ENCODE data around the gene PARM1. TPM values are rescaled to one million over a fixed set of nuclear protein-coding genes. Genes with fewer than 3 reads are reported as not detected.

PARM1 gene
- total and polyA plus RNA-seq, 2 of the 4 experiments (the other 2 are of a cell fraction) = 0.07 to 0.18 TPM

DNA sequence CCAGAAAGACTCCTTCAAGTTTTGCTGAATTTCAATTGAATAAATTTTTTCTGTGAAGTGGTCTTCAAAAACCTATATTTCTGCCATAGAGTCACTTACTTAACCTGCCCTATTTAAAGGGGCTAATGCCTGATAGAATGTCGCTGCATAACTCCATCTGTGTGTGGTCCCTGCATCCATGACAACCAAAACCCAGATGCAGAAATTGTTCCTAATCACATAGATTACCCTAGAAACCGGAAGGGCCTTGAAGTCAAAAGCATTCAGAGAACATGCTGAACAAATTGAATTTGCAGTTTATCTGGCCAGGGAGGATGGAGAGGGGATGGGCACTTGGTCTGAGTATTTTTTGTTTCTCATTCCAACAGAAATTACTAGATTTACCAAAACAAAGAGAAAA is 1.5 kb upstream of the PARM1 start:
- H3K9ac ChIP-seq (ENCODE audit: low read depth, low read length) = no peak overlapping the region
- TF ChIP-seq RFX5 (IDR thresholded peaks at IDR 0.05; ENCODE audit: low read depth, low read length) (no peak), BHLHE40 (IDR thresholded peaks at IDR 0.05; ENCODE audit: low read depth, low read length) (no peak), MXI1 (IDR thresholded peaks at IDR 0.05; ENCODE audit: borderline replicate concordance, low read depth, low read length) (no peak), RCOR1 (IDR thresholded peaks at IDR 0.05; ENCODE audit: insufficient replicate concordance, low read length) (no peak), ELK1 (IDR thresholded peaks at IDR 0.05; ENCODE audit: borderline replicate concordance, low read depth, low read length) (no peak), FOS (IDR thresholded peaks at IDR 0.05; ENCODE audit: low read depth, low read length) (no peak), CHD1 (IDR thresholded peaks at IDR 0.05; ENCODE audit: low read depth, low read length) (no peak), CEBPB (IDR thresholded peaks at IDR 0.05; ENCODE audit: low read depth, low read length) (no peak), POLR2A (IDR thresholded peaks at IDR 0.05; ENCODE audit: low read depth, low read length) (no peak), RAD21 (IDR thresholded peaks at IDR 0.05; ENCODE audit: low read length) (no peak), MAFK (IDR thresholded peaks at IDR 0.05; ENCODE audit: low read depth, low read length) (no peak), MAZ (IDR thresholded peaks at IDR 0.05; ENCODE audit: borderline replicate concordance, low read depth, low read length) (no peak), SMC3 (IDR thresholded peaks at IDR 0.05; ENCODE audit: low read depth, low read length) (no peak), NFE2L2 (IDR thresholded peaks at IDR 0.05; ENCODE audit: low read depth, low read length) (no peak)
- TF ChIP-seq, protein P1, sequence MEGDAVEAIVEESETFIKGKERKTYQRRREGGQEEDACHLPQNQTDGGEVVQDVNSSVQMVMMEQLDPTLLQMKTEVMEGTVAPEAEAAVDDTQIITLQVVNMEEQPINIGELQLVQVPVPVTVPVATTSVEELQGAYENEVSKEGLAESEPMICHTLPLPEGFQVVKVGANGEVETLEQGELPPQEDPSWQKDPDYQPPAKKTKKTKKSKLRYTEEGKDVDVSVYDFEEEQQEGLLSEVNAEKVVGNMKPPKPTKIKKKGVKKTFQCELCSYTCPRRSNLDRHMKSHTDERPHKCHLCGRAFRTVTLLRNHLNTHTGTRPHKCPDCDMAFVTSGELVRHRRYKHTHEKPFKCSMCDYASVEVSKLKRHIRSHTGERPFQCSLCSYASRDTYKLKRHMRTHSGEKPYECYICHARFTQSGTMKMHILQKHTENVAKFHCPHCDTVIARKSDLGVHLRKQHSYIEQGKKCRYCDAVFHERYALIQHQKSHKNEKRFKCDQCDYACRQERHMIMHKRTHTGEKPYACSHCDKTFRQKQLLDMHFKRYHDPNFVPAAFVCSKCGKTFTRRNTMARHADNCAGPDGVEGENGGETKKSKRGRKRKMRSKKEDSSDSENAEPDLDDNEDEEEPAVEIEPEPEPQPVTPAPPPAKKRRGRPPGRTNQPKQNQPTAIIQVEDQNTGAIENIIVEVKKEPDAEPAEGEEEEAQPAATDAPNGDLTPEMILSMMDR (conservative IDR thresholded peaks at IDR 0.05; ENCODE audit: low read depth, low read length) = no peak
- TF ChIP-seq, protein P2, sequence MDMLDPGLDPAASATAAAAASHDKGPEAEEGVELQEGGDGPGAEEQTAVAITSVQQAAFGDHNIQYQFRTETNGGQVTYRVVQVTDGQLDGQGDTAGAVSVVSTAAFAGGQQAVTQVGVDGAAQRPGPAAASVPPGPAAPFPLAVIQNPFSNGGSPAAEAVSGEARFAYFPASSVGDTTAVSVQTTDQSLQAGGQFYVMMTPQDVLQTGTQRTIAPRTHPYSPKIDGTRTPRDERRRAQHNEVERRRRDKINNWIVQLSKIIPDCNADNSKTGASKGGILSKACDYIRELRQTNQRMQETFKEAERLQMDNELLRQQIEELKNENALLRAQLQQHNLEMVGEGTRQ (IDR thresholded peaks at IDR 0.05; ENCODE audit: low read depth, low read length) = no peak
- H2AK9ac ChIP-seq (replicated peaks; ENCODE audit: low read depth, low read length, poor library complexity) = no peak overlapping the region
- H2BK5ac ChIP-seq (ENCODE audit: low read depth, low read length, poor library complexity, severe bottlenecking) = no peak overlapping the region
- no TSS peak for BruUV-seq (replicated peaks)
- H2AFZ ChIP-seq (replicated peaks; ENCODE audit: low read length, poor library complexity) = no peak overlapping the region
- no peaks in the 10 kb centered on the region for H3K79me1 ChIP-seq (ENCODE audit: low read depth in 1 of 2, low read length in 2 of 2)
- H4K5ac ChIP-seq (ENCODE audit: low read depth, low read length) = no peak overlapping the region
- H3K27ac ChIP-seq (ENCODE audit: insufficient read depth, low read length) = no peak overlapping the region
- H3K14ac ChIP-seq (replicated peaks; ENCODE audit: low read depth, low read length) = no peak overlapping the region
- H3K18ac ChIP-seq (ENCODE audit: low read depth, low read length) = no peak overlapping the region
- in situ Hi-C loops (cut with MboI; ENCODE audit: low sequenced_read_pairs) = no loop called here
- H3K23ac ChIP-seq (ENCODE audit: low read depth, low read length) = no peak overlapping the region
- ChIA-PET CTCF (no interaction called here), POLR2A (ENCODE audit: unreplicated experiment) (no interaction called here)
- no peak overlapping the region for H3K4me2 ChIP-seq (ENCODE audit: low read depth, low read length)
- no peaks in the 10 kb centered on the region; the same call in 1 of the 2 replicates for H4K20me1 ChIP-seq (ENCODE audit: insufficient read depth, low read length)
- no peak overlapping the region for H4K8ac ChIP-seq (ENCODE audit: low read depth in 2 of 2, low read length in 2 of 2)
- DNase-seq (no peak), ATAC-seq (ENCODE audit: low read depth) (no peak)
- no peak overlapping the region for H2BK120ac ChIP-seq (ENCODE audit: low read depth, low read length)
- no peak overlapping the region for H4K91ac ChIP-seq (ENCODE audit: insufficient read depth, low read depth, low read length)
- H3K4me3 ChIP-seq (ENCODE audit: insufficient read depth, low read depth, low read length) = no peak overlapping the region
- no peaks in the 10 kb centered on the region for H3K9me3 ChIP-seq (ENCODE audit: control insufficient read depth, insufficient read depth, low read length)
- dilution Hi-C loops (cut with HindIII; ENCODE audit: low sequenced_read_pairs, unreplicated experiment) = no loop called here
- no peak overlapping the region for H2BK20ac ChIP-seq (ENCODE audit: low read depth, low read length)
- H3K4me1 ChIP-seq (ENCODE audit: control insufficient read depth, insufficient read depth, low read length) = no peaks in the 10 kb centered on the region
- intact Hi-C loops (cut with micrococcal nuclease) = loop anchor here (5.0 kb wide), 1 partner anchor 356 kb away; no protein-coding TSS in a partner anchor
- peaks cover 37% of the 10 kb centered on the region for H3K27me3 ChIP-seq (ENCODE audit: control insufficient read depth, insufficient read depth, low read length)
- H3K9me1 ChIP-seq (ENCODE audit: insufficient read depth, low read length) = no peaks in the 10 kb centered on the region
- no peak overlapping the region for H2AK5ac ChIP-seq (ENCODE audit: low read depth, low read length)
- no CpG with 5 or more reads among the region's 2 CpGs for WGBS, 2 experiments (ENCODE audit: extremely low coverage in 2 of 2, insufficient read length in 1 of 2)
- no peak overlapping the region for H3K4ac ChIP-seq (ENCODE audit: low read depth, low read length)
- H3K56ac ChIP-seq (ENCODE audit: extremely low read depth, insufficient read depth, low read length) = no peak overlapping the region
- no peak overlapping the region for H2BK15ac ChIP-seq (ENCODE audit: low read depth, low read length)
- H3K36me3 ChIP-seq (ENCODE audit: control insufficient read depth, insufficient read depth, low read length) = no peaks in the 10 kb centered on the region
